ENCODE measurements around the gene INSRR. TPM values are rescaled to one million over a fixed set of nuclear protein-coding genes. Genes with fewer than 3 reads are reported as not detected.

INSRR gene
- total RNA-seq, 4 donors from 2014 or later: not detected

GRCh38 chr1:156857532-156857931 is 1.4 kb downstream of the INSRR start:
- TF ChIP-seq CTCF (IDR thresholded peaks at IDR 0.05; ENCODE audit: low read depth): no peak

- no peak for TF ChIP-seq CTCF (IDR thresholded peaks at IDR 0.05; ENCODE audit: low read depth)
Observed at GRCh38 chr1:156856282-156856785, 2.6 kb downstream of the INSRR start.

- TF ChIP-seq CTCF (IDR thresholded peaks at IDR 0.05; ENCODE audit: low read depth): no peak
Observed at GRCh38 chr1:156854634-156855033, 4.3 kb downstream of the INSRR start.

GRCh38 chr1:156853761-156854160 is 5.2 kb downstream of the INSRR start:
- no peak for TF ChIP-seq CTCF (IDR thresholded peaks at IDR 0.05; ENCODE audit: low read depth)

GRCh38 chr1:156852418-156852874 is 6.5 kb downstream of the INSRR start:
- TF ChIP-seq CTCF (IDR thresholded peaks at IDR 0.05; ENCODE audit: low read depth): no peak

GRCh38 chr1:156851779-156852417 is 7.0 kb downstream of the INSRR start:
- TF ChIP-seq CTCF (IDR thresholded peaks at IDR 0.05; ENCODE audit: low read depth): no peak

- TF ChIP-seq CTCF (IDR thresholded peaks at IDR 0.05; ENCODE audit: low read depth): no peak
Observed at GRCh38 chr1:156849151-156849496, 9.8 kb downstream of the INSRR start.

Data from subcutaneous adipose tissue (tissue), 4 donors.